ENCODE results near the gene PARD3B.

The PARD3B gene

DNA sequence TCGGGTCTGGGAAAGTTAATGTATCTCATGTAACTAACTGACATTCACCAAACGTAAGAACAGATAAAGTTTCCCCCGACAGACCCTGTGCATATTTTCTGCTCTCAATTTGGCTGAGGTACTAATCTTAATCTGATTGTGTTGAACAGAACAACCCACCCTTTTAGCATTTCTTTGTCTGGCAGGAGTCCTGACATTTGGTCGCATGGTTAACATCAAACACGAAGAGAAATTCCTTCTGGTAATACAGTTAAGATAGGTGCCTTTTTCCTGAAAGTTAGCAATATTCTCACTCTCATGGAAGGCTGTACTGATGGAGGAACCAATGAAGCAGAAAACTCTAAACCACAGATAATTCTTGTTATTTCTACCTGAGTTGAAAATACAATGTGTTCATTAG lies 520.8 kb downstream of the PARD3B start:
- no peak for FAIRE-seq
- no peak for DNase-seq (ENCODE audit: insufficient read length)
- TF ChIP-seq POLR2A (IDR thresholded peaks at IDR 0.05; ENCODE audit: low read depth, low read length), result no peak
- TF ChIP-seq TAF1 (IDR thresholded peaks at IDR 0.05; ENCODE audit: borderline replicate concordance, low read depth, low read length), result no peak
- TF ChIP-seq POLR2AphosphoS5 (IDR thresholded peaks at IDR 0.05; ENCODE audit: low read depth, low read length), result no peak

- TF ChIP-seq POLR2AphosphoS5 (IDR thresholded peaks at IDR 0.05; ENCODE audit: low read depth, low read length), result no peak
- TF ChIP-seq POLR2A (IDR thresholded peaks at IDR 0.05; ENCODE audit: low read depth, low read length), result no peak
- no peak for TF ChIP-seq TAF1 (IDR thresholded peaks at IDR 0.05; ENCODE audit: borderline replicate concordance, low read depth, low read length)
- no peak for FAIRE-seq
- no peak for DNase-seq (ENCODE audit: insufficient read length)
Observed at GRCh38 chr2:205069928-205070327, 524.7 kb downstream of the PARD3B start.

GRCh38 chr2:205070889-205071288 lies 525.6 kb downstream of the PARD3B start:
- TF ChIP-seq POLR2A (IDR thresholded peaks at IDR 0.05; ENCODE audit: low read depth, low read length) (no peak), POLR2AphosphoS5 (IDR thresholded peaks at IDR 0.05; ENCODE audit: low read depth, low read length) (no peak), TAF1 (IDR thresholded peaks at IDR 0.05; ENCODE audit: borderline replicate concordance, low read depth, low read length) (no peak)
- no peak for FAIRE-seq
- no peak for DNase-seq (ENCODE audit: insufficient read length)

DNA sequence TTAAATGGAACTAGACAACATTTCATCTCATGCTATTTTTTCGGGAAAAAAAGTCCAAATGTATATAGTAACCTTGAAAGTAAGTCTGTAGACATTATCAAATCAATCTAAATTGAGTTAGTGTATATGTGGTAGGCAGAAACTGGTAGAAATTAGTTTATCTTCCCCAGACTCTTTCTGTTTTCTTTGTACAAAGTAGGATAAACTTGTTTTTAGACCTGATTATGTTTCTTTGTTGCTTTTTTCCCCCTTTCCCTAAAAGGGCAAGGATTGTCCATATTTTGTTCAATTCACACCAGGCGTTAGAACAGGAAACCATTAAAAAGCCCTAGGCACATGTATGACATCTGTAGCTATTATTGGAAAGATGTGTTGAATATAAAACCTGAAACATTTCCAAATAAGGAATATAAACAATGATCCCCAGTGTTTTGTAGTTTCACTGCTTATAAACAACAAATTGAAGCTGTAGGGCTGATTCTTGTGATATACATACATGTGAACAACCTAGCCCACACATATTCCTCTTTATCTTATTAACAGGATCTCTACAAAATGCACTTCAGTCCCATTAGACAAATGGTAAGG lies 528.3 kb downstream of the PARD3B start:
- no peak for DNase-seq (ENCODE audit: insufficient read length)
- TF ChIP-seq POLR2A (IDR thresholded peaks at IDR 0.05; ENCODE audit: low read depth, low read length) (no peak), TAF1 (IDR thresholded peaks at IDR 0.05; ENCODE audit: borderline replicate concordance, low read depth, low read length) (no peak), POLR2AphosphoS5 (IDR thresholded peaks at IDR 0.05; ENCODE audit: low read depth, low read length) (no peak)
- no peak for FAIRE-seq

GRCh38 chr2:205076405-205076804 lies 531.1 kb downstream of the PARD3B start:
- DNase-seq (ENCODE audit: insufficient read length) (no peak), FAIRE-seq (no peak)
- TF ChIP-seq TAF1 (IDR thresholded peaks at IDR 0.05; ENCODE audit: borderline replicate concordance, low read depth, low read length), result no peak
- no peak for TF ChIP-seq POLR2AphosphoS5 (IDR thresholded peaks at IDR 0.05; ENCODE audit: low read depth, low read length)
- no peak for TF ChIP-seq POLR2A (IDR thresholded peaks at IDR 0.05; ENCODE audit: low read depth, low read length)

DNA sequence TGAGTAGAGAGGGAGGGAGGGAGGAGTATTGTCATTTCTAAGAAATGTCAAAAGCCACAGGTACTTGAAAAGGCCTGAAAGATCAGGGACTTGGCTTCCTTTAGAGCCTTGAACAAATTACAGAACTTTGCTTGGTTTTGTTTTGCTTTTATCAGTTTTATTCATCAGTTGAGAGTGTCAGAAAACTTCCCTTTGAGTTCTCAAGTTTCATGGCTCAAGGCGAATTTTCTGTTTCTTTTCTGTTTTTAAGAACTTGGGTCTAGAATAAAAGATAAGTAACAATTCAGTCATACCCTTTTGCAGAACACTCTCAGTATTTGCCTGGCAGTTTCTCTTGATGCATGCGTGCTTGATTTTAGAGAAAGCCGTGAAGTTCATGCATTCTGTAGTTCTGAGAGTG lies 531.9 kb downstream of the PARD3B start:
- DNase-seq (ENCODE audit: insufficient read length) (no peak), FAIRE-seq (no peak)
- no peak for TF ChIP-seq POLR2AphosphoS5 (IDR thresholded peaks at IDR 0.05; ENCODE audit: low read depth, low read length)
- no peak for TF ChIP-seq TAF1 (IDR thresholded peaks at IDR 0.05; ENCODE audit: borderline replicate concordance, low read depth, low read length)
- no peak for TF ChIP-seq POLR2A (IDR thresholded peaks at IDR 0.05; ENCODE audit: low read depth, low read length)

DNA sequence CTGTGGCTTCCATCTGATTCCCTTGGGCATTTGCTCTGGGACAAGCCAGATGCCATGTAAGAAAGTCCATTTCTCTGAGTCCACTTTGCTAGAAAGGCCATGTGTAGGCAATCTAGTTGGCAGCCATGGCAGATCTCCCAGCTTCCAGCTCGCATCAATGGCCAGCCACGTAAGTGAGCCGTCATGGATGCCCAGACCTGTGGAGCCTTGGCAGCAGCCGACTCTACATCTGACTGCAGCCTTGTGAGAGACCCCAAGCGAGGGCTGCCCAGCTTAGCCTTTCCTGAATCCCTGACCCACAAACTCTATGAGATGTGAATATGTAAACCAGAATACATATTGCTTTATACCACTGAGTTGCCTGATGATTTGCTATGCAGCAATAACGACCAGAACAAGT lies 533.5 kb downstream of the PARD3B start:
- no peak for FAIRE-seq
- no peak for TF ChIP-seq TAF1 (IDR thresholded peaks at IDR 0.05; ENCODE audit: borderline replicate concordance, low read depth, low read length)
- TF ChIP-seq POLR2AphosphoS5 (IDR thresholded peaks at IDR 0.05; ENCODE audit: low read depth, low read length), result no peak
- TF ChIP-seq POLR2A (IDR thresholded peaks at IDR 0.05; ENCODE audit: low read depth, low read length), result no peak
- DNase-seq (ENCODE audit: insufficient read length), result no peak

DNA sequence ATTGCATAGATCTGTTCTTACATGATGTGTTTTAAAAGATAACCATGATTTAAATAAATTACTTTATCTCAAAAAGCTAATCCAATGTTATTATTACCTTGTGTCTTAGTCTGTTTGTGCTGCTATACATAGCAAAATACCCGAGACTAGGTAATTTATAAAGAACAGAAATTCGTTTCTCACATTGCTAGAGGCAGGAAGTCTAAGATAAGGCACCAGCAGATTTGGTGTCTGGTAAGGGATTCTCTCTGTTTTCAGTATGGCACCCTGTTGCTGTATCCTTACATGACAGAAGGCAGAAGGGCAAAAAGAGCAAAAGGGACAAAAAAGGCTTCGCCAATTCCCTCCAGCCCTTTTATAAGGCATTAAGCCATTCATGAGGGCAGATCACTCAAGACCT lies 533.9 kb downstream of the PARD3B start:
- TF ChIP-seq POLR2AphosphoS5 (IDR thresholded peaks at IDR 0.05; ENCODE audit: low read depth, low read length), result no peak
- TF ChIP-seq TAF1 (IDR thresholded peaks at IDR 0.05; ENCODE audit: borderline replicate concordance, low read depth, low read length), result no peak
- no peak for TF ChIP-seq POLR2A (IDR thresholded peaks at IDR 0.05; ENCODE audit: low read depth, low read length)
- no peak for DNase-seq (ENCODE audit: insufficient read length)
- FAIRE-seq, result no peak

- no peak for DNase-seq (ENCODE audit: insufficient read length)
- no peak for TF ChIP-seq TAF1 (IDR thresholded peaks at IDR 0.05; ENCODE audit: borderline replicate concordance, low read depth, low read length)
- no peak for TF ChIP-seq POLR2A (IDR thresholded peaks at IDR 0.05; ENCODE audit: low read depth, low read length)
- no peak for TF ChIP-seq POLR2AphosphoS5 (IDR thresholded peaks at IDR 0.05; ENCODE audit: low read depth, low read length)
- no peak for FAIRE-seq
Observed at GRCh38 chr2:205086662-205087061, 541.4 kb downstream of the PARD3B start.

GRCh38 chr2:205087862-205088261 lies 542.6 kb downstream of the PARD3B start:
- FAIRE-seq (no peak), DNase-seq (ENCODE audit: insufficient read length) (no peak)
- TF ChIP-seq POLR2A (IDR thresholded peaks at IDR 0.05; ENCODE audit: low read depth, low read length) (no peak), TAF1 (IDR thresholded peaks at IDR 0.05; ENCODE audit: borderline replicate concordance, low read depth, low read length) (no peak), POLR2AphosphoS5 (IDR thresholded peaks at IDR 0.05; ENCODE audit: low read depth, low read length) (no peak)

- TF ChIP-seq POLR2A (IDR thresholded peaks at IDR 0.05; ENCODE audit: low read depth, low read length), result no peak
- no peak for TF ChIP-seq TAF1 (IDR thresholded peaks at IDR 0.05; ENCODE audit: borderline replicate concordance, low read depth, low read length)
- TF ChIP-seq POLR2AphosphoS5 (IDR thresholded peaks at IDR 0.05; ENCODE audit: low read depth, low read length), result no peak
- FAIRE-seq, result no peak
Observed at GRCh38 chr2:205089958-205090357, 544.7 kb downstream of the PARD3B start.

DNA sequence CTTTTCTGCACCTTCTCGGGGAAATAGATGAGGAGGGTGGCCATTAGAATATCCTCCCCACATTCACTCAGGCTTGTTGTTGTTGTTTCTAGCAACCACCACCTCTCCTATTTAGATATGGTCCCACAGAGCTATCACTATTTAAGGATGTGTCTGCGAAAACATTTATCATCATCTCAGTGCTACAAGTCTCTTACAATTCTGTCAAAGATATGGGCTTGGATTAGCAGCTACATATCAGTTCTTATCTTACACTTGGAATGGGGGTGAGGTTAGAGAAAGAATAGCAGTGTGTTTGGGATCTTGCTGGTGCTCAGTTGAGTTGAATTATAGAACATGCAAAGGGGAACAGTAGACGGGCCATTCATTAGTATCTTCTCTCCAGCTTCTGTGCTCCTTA lies 546.1 kb downstream of the PARD3B start:
- TF ChIP-seq POLR2A (IDR thresholded peaks at IDR 0.05; ENCODE audit: low read depth, low read length) (no peak), POLR2AphosphoS5 (IDR thresholded peaks at IDR 0.05; ENCODE audit: low read depth, low read length) (no peak), TAF1 (IDR thresholded peaks at IDR 0.05; ENCODE audit: borderline replicate concordance, low read depth, low read length) (no peak)
- FAIRE-seq (no peak), DNase-seq (ENCODE audit: insufficient read length) (no peak)

More at GRCh38 chr2:205089958-205090357, 544.7 kb downstream of the PARD3B start:
- DNase-seq (ENCODE audit: insufficient read length), result no peak

Data from GM12892 (cell line).